ENCODE measurements around the gene ZNF148. TPM values are rescaled to one million over a fixed set of nuclear protein-coding genes. Genes with fewer than 3 reads are reported as not detected.

The ZNF148 gene
- total RNA-seq, 2 experiments from 2014 or later = 30.9 to 34.0 TPM

DNA sequence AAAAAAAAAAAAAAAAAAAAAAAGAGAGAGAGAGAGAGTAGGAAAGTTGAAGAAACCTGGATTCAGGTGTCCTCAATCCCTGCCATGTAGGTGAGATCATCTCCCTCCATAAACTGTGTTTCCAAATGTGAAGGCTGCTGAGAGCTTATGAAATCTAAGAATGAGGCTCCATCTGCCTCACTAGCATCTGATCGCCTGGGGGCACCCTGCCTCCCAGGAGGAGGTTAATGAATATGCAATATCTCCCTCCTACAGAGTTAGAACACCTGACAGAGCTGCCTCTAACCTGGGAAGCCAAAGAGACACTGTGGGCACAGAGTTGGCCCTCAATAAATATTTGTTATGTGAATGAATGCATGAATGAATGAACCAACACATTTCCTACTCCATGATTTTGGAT, 23.8 kb upstream of the ZNF148 start:
- no peaks in the 10 kb centered on the region for H3K36me3 ChIP-seq (ENCODE audit: insufficient read depth, low read length)
- no peak overlapping the region for H3K4me3 Mint-ChIP-seq
- H3K4me3 ChIP-seq (ENCODE audit: low read length) = no peak overlapping the region
- no peaks in the 10 kb centered on the region for H3K9me3 ChIP-seq (ENCODE audit: control insufficient read depth in 1 of 2, insufficient read depth in 1 of 2, low read length in 2 of 2)
- TF ChIP-seq, protein P1, sequence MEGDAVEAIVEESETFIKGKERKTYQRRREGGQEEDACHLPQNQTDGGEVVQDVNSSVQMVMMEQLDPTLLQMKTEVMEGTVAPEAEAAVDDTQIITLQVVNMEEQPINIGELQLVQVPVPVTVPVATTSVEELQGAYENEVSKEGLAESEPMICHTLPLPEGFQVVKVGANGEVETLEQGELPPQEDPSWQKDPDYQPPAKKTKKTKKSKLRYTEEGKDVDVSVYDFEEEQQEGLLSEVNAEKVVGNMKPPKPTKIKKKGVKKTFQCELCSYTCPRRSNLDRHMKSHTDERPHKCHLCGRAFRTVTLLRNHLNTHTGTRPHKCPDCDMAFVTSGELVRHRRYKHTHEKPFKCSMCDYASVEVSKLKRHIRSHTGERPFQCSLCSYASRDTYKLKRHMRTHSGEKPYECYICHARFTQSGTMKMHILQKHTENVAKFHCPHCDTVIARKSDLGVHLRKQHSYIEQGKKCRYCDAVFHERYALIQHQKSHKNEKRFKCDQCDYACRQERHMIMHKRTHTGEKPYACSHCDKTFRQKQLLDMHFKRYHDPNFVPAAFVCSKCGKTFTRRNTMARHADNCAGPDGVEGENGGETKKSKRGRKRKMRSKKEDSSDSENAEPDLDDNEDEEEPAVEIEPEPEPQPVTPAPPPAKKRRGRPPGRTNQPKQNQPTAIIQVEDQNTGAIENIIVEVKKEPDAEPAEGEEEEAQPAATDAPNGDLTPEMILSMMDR (IDR thresholded peaks at IDR 0.05) = no peak
- no peaks in the 10 kb centered on the region for H3K27me3 ChIP-seq (ENCODE audit: control insufficient read depth in 1 of 2, insufficient read depth in 2 of 2, low read length in 2 of 2)
- ChIA-PET POLR2A (no interaction called here), CTCF (no interaction called here)
- no peak overlapping the region for H3K27ac ChIP-seq (ENCODE audit: low read depth in 1 of 2, low read length in 2 of 2)
- H3K27ac Mint-ChIP-seq = no peak overlapping the region
- no peaks in the 10 kb centered on the region for H3K4me1 Mint-ChIP-seq (ENCODE audit: low read depth)
- H3K4me1 ChIP-seq (ENCODE audit: insufficient read depth, low read length) = no peaks in the 10 kb centered on the region
- no peaks in the 10 kb centered on the region for H3K36me3 Mint-ChIP-seq (ENCODE audit: low read depth)
- H3K27me3 Mint-ChIP-seq = peaks cover 32% of the 10 kb centered on the region
- ATAC-seq (ENCODE audit: poor library complexity) (no peak), DNase-seq (no peak)
- H3K9me3 Mint-ChIP-seq = no peaks in the 10 kb centered on the region
- intact Hi-C loops (cut with DNase I, micrococcal nuclease) = no loop called here

DNA sequence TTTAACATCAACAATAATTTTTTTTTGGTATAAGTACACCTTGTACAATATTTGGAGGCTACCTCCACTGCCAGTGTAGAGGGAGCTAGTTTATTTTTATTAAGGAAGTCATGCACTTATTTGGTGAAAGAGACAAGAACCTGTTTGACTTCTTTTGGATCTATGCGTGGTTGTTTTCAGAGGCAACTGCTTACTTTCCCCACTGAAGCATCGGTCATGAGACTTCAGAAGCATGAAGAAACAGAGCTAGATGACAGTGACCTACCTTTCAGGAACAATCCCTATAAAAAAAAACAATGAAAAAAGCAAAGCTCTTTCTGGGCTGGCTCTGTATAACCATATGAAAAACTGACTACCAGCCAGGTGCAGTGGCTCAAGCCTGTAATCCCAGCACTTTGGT, 20.0 kb upstream of the ZNF148 start:
- Mint-ChIP-seq H3K4me3 (no peak overlapping the region), H3K9me3 (no peaks in the 10 kb centered on the region), H3K27ac (no peak overlapping the region), H3K36me3 (ENCODE audit: low read depth) (no peaks in the 10 kb centered on the region), H3K27me3 (peaks cover 29% of the 10 kb centered on the region), H3K4me1 (ENCODE audit: low read depth) (no peaks in the 10 kb centered on the region)
- H3K4me3 ChIP-seq (ENCODE audit: low read length) = no peak overlapping the region
- peaks cover under 1% of the 10 kb centered on the region for H3K4me1 ChIP-seq (ENCODE audit: insufficient read depth, low read length)
- POLR2A ChIA-PET = no interaction called here
- no peaks in the 10 kb centered on the region for H3K9me3 ChIP-seq (ENCODE audit: control insufficient read depth in 1 of 2, insufficient read depth in 1 of 2, low read length in 2 of 2)
- no peaks in the 10 kb centered on the region for H3K36me3 ChIP-seq (ENCODE audit: insufficient read depth, low read length)
- DNase-seq = no peak
- TF ChIP-seq, protein P1 (IDR thresholded peaks at IDR 0.05) = no peak
- ATAC-seq (ENCODE audit: poor library complexity) = no peak
- H3K27me3 ChIP-seq (ENCODE audit: control insufficient read depth in 1 of 2, insufficient read depth in 2 of 2, low read length in 2 of 2) = peaks cover 0 to 2% of the 10 kb centered on the region in 2 experiments
- intact Hi-C loops (cut with DNase I, micrococcal nuclease) = no loop called here
- CTCF ChIA-PET = no interaction called here
- H3K27ac ChIP-seq (ENCODE audit: low read depth in 1 of 2, low read length in 2 of 2) = no peak overlapping the region

DNA sequence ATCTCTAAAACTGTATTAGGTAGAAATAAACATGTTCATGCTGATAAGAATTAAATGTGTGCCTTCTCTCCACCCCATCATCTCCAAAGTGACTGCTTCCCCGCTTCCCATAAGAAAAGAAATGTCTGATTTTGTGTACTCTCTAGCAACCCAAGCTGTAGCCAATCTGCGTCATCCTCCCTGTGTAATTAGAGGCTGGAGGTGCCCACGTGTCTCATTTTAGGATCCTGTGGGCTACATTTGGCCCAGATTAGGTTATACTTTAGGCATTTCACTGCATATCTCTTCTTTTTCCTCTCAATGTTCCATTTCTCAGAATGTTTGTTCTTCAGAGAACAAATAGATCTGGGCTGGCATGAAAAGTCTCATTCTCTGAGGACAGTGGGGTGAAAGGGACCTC, 19.3 kb upstream of the ZNF148 start:
- TF ChIP-seq, protein P1 (IDR thresholded peaks at IDR 0.05) = no peak
- Histone ChIP-seq H3K9me3 (ENCODE audit: control insufficient read depth in 1 of 2, insufficient read depth in 1 of 2, low read length in 2 of 2) (no peaks in the 10 kb centered on the region), H3K4me1 (ENCODE audit: insufficient read depth, low read length) (peaks cover 7% of the 10 kb centered on the region), H3K36me3 (ENCODE audit: insufficient read depth, low read length) (no peaks in the 10 kb centered on the region), H3K4me3 (ENCODE audit: low read length) (no peak overlapping the region), H3K27ac (ENCODE audit: low read depth in 1 of 2, low read length in 2 of 2) (no peak overlapping the region), H3K27me3 (ENCODE audit: control insufficient read depth in 1 of 2, insufficient read depth in 2 of 2, low read length in 2 of 2) (peaks cover 0 to 2% of the 10 kb centered on the region in 2 experiments)
- Mint-ChIP-seq H3K9me3 (no peaks in the 10 kb centered on the region), H3K36me3 (ENCODE audit: low read depth) (no peaks in the 10 kb centered on the region), H3K27me3 (peaks cover 22% of the 10 kb centered on the region), H3K4me1 (ENCODE audit: low read depth) (peaks cover 6% of the 10 kb centered on the region), H3K27ac (no peak overlapping the region), H3K4me3 (no peak overlapping the region)
- ChIA-PET POLR2A (interaction anchor here (1.2 kb wide), 1 partner anchor 19 kb away, joined by 4 read pairs; the partner anchor contains the start of gene ZNF148), CTCF (no interaction called here)
- intact Hi-C loops (cut with DNase I, micrococcal nuclease) = no loop called here
- ATAC-seq (ENCODE audit: poor library complexity) = no peak
- DNase-seq = no peak

All from CD4-positive, alpha-beta T cell (primary cell).